Esophagus muscularis mucosa (tissue), 4 donors: Measurements from ENCODE around the gene RICTOR.

ENCODE experiments used
- EP300 ChIP-seq: sonication (generic); formaldehyde crosslinking; IDR thresholded peaks from one replicate; pipeline ENCODE4 v1.6.1; 2017; ENCODE audit warnings: antibody characterized with exemption
- POLR2A ChIP-seq: fragments of 450-650 bp; IDR thresholded peaks from one replicate; pipeline ENCODE4 v1.6.1; 2017; ENCODE audit warnings: antibody characterized with exemption, moderate library complexity, mild to moderate bottlenecking, low read depth
- POLR2AphosphoS5 ChIP-seq, 2 donors: sonication (generic); formaldehyde crosslinking; IDR thresholded peaks; one replicate each; pipeline ENCODE4 v1.6.1; 2017; ENCODE audit warnings: antibody characterized with exemption in 2 of 2
- TF ChIP-seq, protein P1 (sequence below), 3 experiments: fragments of 200-600 bp in 2 of 3; fragments of 450-650 bp in 1 of 3; sonication (generic) in 2 of 3; IDR thresholded peaks; one replicate each; pipeline ENCODE4 v1.5.1; 2017 to 2019; ENCODE audit warnings: antibody characterized with exemption in 3 of 3, mild to moderate bottlenecking in 2 of 3, moderate library complexity in 1 of 3

- TF ChIP-seq, protein P1, sequence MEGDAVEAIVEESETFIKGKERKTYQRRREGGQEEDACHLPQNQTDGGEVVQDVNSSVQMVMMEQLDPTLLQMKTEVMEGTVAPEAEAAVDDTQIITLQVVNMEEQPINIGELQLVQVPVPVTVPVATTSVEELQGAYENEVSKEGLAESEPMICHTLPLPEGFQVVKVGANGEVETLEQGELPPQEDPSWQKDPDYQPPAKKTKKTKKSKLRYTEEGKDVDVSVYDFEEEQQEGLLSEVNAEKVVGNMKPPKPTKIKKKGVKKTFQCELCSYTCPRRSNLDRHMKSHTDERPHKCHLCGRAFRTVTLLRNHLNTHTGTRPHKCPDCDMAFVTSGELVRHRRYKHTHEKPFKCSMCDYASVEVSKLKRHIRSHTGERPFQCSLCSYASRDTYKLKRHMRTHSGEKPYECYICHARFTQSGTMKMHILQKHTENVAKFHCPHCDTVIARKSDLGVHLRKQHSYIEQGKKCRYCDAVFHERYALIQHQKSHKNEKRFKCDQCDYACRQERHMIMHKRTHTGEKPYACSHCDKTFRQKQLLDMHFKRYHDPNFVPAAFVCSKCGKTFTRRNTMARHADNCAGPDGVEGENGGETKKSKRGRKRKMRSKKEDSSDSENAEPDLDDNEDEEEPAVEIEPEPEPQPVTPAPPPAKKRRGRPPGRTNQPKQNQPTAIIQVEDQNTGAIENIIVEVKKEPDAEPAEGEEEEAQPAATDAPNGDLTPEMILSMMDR (IDR thresholded peaks at IDR 0.05) = no peak
- TF ChIP-seq POLR2AphosphoS5 (IDR thresholded peaks at IDR 0.05) (no peak), POLR2A (no peak), EP300 (no peak)
Measured at GRCh38 chr5:38927470-38927869, 146.7 kb downstream of the RICTOR start.
